Liver (tissue), 9 donors: ENCODE results near the gene TCAIM. TPM values are rescaled to one million over a fixed set of nuclear protein-coding genes. Genes with fewer than 3 reads are reported as not detected.

Source experiments
- DNase-seq: peaks from one replicate; pipeline ENCODE4 v3.0.0-alpha.2; 2017; ENCODE audit warnings: low spot score
- H3K27ac ChIP-seq, 2 donors: one replicate each; pipeline ENCODE4 v1.7.0; 2013; ENCODE audit warnings: inconsistent platforms in 2 of 2, low read length in 2 of 2, control low read depth in 1 of 2, low read depth in 1 of 2, mild to moderate bottlenecking in 1 of 2
- H3K27me3 ChIP-seq, 4 donors: one replicate each; pipeline versions ENCODE4 v1.6.1 to v1.7.0; 2013; ENCODE audit warnings: low read length in 3 of 4, inconsistent platforms in 1 of 4, mild to moderate bottlenecking in 1 of 4, moderate library complexity in 1 of 4; ENCODE audit not compliant: control insufficient read depth in 4 of 4, insufficient read depth in 4 of 4
- H3K36me3 ChIP-seq, 4 donors: one replicate each; pipeline versions ENCODE4 v1.6.1 to v1.7.0; 2013; ENCODE audit warnings: low read length in 3 of 4, mild to moderate bottlenecking in 3 of 4, low read depth in 1 of 4, moderate library complexity in 1 of 4; ENCODE audit not compliant: control insufficient read depth in 4 of 4, insufficient read depth in 3 of 4
- H3K4me1 ChIP-seq, 4 donors: one replicate each; pipeline versions ENCODE4 v1.6.1 to v1.7.0; 2013; ENCODE audit warnings: low read length in 3 of 4, mild to moderate bottlenecking in 3 of 4, moderate library complexity in 1 of 4; ENCODE audit not compliant: control insufficient read depth in 4 of 4, insufficient read depth in 4 of 4
- H3K4me3 ChIP-seq, 3 donors: one replicate each; pipeline versions ENCODE4 v1.6.1 to v1.7.0; 2013; ENCODE audit warnings: low read length in 3 of 3, control low read depth in 1 of 3, low read depth in 1 of 3, mild to moderate bottlenecking in 1 of 3
- H3K9ac ChIP-seq, 2 donors: one replicate each; pipeline ENCODE4 v1.7.0; 2013; ENCODE audit warnings: low read length in 2 of 2, mild to moderate bottlenecking in 2 of 2, moderate library complexity in 2 of 2, control low read depth in 1 of 2, low read depth in 1 of 2
- H3K9me3 ChIP-seq, 4 donors: one replicate each; pipeline versions ENCODE4 v1.6.1 to v1.7.0; 2013; ENCODE audit warnings: low read length in 3 of 4; ENCODE audit not compliant: control insufficient read depth in 4 of 4
- EGR1 ChIP-seq, 2 donors: IDR thresholded peaks; 2 replicates each; pipeline ENCODE4 v1.6.1; 2016 to 2018; ENCODE audit warnings: antibody characterized with exemption in 2 of 2, low read depth in 2 of 2
- FOXA1 ChIP-seq: IDR thresholded peaks from 2 replicates; pipeline ENCODE4 v1.6.1; 2016; ENCODE audit warnings: antibody characterized with exemption
- FOXA2 ChIP-seq: IDR thresholded peaks from 2 replicates; pipeline ENCODE4 v1.6.1; 2016; ENCODE audit warnings: antibody characterized with exemption
- GABPA ChIP-seq, 2 donors: IDR thresholded peaks in 1 of 2; conservative IDR thresholded peaks in 1 of 2; 2 replicates each; pipeline ENCODE4 v1.6.1; 2016; ENCODE audit warnings: antibody characterized with exemption in 2 of 2, mild to moderate bottlenecking in 1 of 2, moderate library complexity in 1 of 2
- HNF4A ChIP-seq, 2 donors: conservative IDR thresholded peaks; 2 replicates each; pipeline ENCODE4 v1.6.1; 2016; ENCODE audit warnings: antibody characterized with exemption in 2 of 2, mild to moderate bottlenecking in 2 of 2
- HNF4G ChIP-seq: IDR thresholded peaks from 2 replicates; pipeline ENCODE4 v1.6.1; 2016; ENCODE audit warnings: antibody characterized with exemption
- JUND ChIP-seq, 2 donors: IDR thresholded peaks; 2 replicates each; pipeline ENCODE4 v1.6.1; 2016; ENCODE audit warnings: antibody characterized with exemption in 2 of 2
- NR2F2 ChIP-seq: IDR thresholded peaks from 2 replicates; pipeline ENCODE4 v1.6.1; 2016; ENCODE audit warnings: antibody characterized with exemption
- RAD21 ChIP-seq, 2 donors: IDR thresholded peaks; 2 replicates each; pipeline ENCODE4 v1.6.1; 2016; ENCODE audit warnings: antibody characterized with exemption in 2 of 2, mild to moderate bottlenecking in 2 of 2
- RXRA ChIP-seq, 2 donors: IDR thresholded peaks; 2 replicates each; pipeline ENCODE4 v1.6.1; 2017 to 2018; ENCODE audit warnings: antibody characterized with exemption in 2 of 2, mild to moderate bottlenecking in 1 of 2
- SP1 ChIP-seq: IDR thresholded peaks from 2 replicates; pipeline ENCODE4 v1.6.1; 2018; ENCODE audit warnings: antibody characterized with exemption, mild to moderate bottlenecking
- TAF1 ChIP-seq: conservative IDR thresholded peaks from 2 replicates; pipeline ENCODE4 v1.6.1; 2016; ENCODE audit warnings: antibody characterized with exemption, mild to moderate bottlenecking
- YY1 ChIP-seq: IDR thresholded peaks from 2 replicates; pipeline ENCODE4 v1.6.1; 2016; ENCODE audit warnings: antibody characterized with exemption, mild to moderate bottlenecking
- WGBS: extraction: QIAGEN DNeasy Blood & Tissue Kit; methylation state at CpG from one replicate; pipeline ENCODE4 v1.1.7; 2013; 5-methylcytosine and 5-hydroxymethylcytosine counted together
- polyA plus RNA-seq, 2 donors: library from polyadenylated mRNA; stranded (reverse) in 1 of 2; unstranded in 1 of 2; fragments of 200-250 nt in 1 of 2; fragments of >200 nt in 1 of 2; fragmentation: Nextera tagmentation in 1 of 2; extraction: Ambion mirVana in 1 of 2; gene quantifications; one replicate each; pipeline versions ENCODE4 v1.2.1 to v1.2.3, GENCODE V29; 2013 to 2015
- total RNA-seq, 2 donors: library from RNA; depleted of rRNA; stranded (reverse); fragments of >200 nt; gene quantifications; one replicate each; pipeline ENCODE4 v1.2.3, GENCODE V29; 2014
- TF ChIP-seq, protein P1 (sequence below): IDR thresholded peaks from 2 replicates; pipeline ENCODE4 v1.6.1; 2016; ENCODE audit warnings: antibody characterized with exemption
- TF ChIP-seq, protein P2 (sequence below): IDR thresholded peaks from 2 replicates; pipeline ENCODE4 v1.6.1; 2016; ENCODE audit warnings: antibody characterized with exemption
- TF ChIP-seq, protein P3 (sequence below): IDR thresholded peaks from 2 replicates; pipeline ENCODE4 v1.6.1; 2016; ENCODE audit warnings: antibody characterized with exemption
- TF ChIP-seq, protein P4 (sequence below): fragments of 150-350 bp; IDR thresholded peaks from 2 replicates; pipeline ENCODE4 v1.5.1; 2017; ENCODE audit warnings: improper control_type of control experiment, low read depth, low read length; ENCODE audit not compliant: missing input control
- TF ChIP-seq, protein P5 (sequence below): IDR thresholded peaks from 2 replicates; pipeline ENCODE4 v1.6.1; 2016; ENCODE audit warnings: antibody characterized with exemption, mild to moderate bottlenecking
- donor health status: healthy.
- donor health status: healthy.
- donor health status: healthy.
- donor health status: healthy.
- donor health status: healthy.

TCAIM gene
- total and polyA plus RNA-seq, 4 donors = 21.0 to 46.6 (median 24.0) TPM

DNA sequence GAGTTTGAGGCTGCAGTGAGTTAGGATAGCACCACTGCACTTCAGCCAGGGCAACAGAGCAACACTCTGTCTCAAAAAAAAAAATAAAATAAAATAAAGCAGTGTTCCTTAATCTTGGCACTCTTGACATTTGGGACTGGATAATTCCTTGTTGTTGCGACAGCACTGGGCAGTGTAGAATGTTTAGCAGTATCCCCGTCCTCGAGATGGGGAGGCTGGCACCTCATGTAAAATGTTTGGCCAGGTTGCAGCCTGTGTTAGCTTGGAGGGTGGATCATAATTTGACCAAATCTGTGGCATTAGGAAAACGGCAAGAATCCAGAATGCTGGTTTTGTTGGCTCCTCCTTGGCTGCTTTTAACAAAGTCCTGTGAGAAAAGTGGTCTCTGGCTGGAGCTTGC is 91.9 kb downstream of the TCAIM start:
- Histone ChIP-seq H3K27ac (no peak overlapping the region), H3K4me1 (peaks cover 0 to 3% (median under 1%) of the 10 kb centered on the region in 4 donors), H3K9me3 (no peaks in the 10 kb centered on the region), H3K27me3 (no peaks in the 10 kb centered on the region), H3K4me3 (no peak overlapping the region), H3K36me3 (no peaks in the 10 kb centered on the region), H3K9ac (no peak overlapping the region)
- WGBS = 72% methylated on average over 4 of the region's 4 CpGs
- TF ChIP-seq, protein P1, sequence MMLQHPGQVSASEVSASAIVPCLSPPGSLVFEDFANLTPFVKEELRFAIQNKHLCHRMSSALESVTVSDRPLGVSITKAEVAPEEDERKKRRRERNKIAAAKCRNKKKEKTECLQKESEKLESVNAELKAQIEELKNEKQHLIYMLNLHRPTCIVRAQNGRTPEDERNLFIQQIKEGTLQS = no peak
- TF ChIP-seq YY1 (no peak), EGR1 (IDR thresholded peaks at IDR 0.05; ENCODE audit: low read depth in 2 of 2) (no peak), HNF4A (conservative IDR thresholded peaks at IDR 0.05) (no peak), GABPA (IDR thresholded peaks at IDR 0.05 in 1 of 2, conservative IDR thresholded peaks at IDR 0.05 in 1 of 2) (no peak), FOXA1 (no peak), JUND (IDR thresholded peaks at IDR 0.05) (no peak), HNF4G (no peak), RXRA (IDR thresholded peaks at IDR 0.05) (no peak), NR2F2 (no peak), SP1 (no peak), RAD21 (IDR thresholded peaks at IDR 0.05) (no peak), FOXA2 (no peak), TAF1 (no peak)
- TF ChIP-seq, protein P2, sequence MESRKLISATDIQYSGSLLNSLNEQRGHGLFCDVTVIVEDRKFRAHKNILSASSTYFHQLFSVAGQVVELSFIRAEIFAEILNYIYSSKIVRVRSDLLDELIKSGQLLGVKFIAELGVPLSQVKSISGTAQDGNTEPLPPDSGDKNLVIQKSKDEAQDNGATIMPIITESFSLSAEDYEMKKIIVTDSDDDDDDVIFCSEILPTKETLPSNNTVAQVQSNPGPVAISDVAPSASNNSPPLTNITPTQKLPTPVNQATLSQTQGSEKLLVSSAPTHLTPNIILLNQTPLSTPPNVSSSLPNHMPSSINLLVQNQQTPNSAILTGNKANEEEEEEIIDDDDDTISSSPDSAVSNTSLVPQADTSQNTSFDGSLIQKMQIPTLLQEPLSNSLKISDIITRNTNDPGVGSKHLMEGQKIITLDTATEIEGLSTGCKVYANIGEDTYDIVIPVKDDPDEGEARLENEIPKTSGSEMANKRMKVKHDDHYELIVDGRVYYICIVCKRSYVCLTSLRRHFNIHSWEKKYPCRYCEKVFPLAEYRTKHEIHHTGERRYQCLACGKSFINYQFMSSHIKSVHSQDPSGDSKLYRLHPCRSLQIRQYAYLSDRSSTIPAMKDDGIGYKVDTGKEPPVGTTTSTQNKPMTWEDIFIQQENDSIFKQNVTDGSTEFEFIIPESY = no peak
- TF ChIP-seq, protein P3, sequence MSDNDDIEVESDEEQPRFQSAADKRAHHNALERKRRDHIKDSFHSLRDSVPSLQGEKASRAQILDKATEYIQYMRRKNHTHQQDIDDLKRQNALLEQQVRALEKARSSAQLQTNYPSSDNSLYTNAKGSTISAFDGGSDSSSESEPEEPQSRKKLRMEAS = no peak
- TF ChIP-seq, protein P4, sequence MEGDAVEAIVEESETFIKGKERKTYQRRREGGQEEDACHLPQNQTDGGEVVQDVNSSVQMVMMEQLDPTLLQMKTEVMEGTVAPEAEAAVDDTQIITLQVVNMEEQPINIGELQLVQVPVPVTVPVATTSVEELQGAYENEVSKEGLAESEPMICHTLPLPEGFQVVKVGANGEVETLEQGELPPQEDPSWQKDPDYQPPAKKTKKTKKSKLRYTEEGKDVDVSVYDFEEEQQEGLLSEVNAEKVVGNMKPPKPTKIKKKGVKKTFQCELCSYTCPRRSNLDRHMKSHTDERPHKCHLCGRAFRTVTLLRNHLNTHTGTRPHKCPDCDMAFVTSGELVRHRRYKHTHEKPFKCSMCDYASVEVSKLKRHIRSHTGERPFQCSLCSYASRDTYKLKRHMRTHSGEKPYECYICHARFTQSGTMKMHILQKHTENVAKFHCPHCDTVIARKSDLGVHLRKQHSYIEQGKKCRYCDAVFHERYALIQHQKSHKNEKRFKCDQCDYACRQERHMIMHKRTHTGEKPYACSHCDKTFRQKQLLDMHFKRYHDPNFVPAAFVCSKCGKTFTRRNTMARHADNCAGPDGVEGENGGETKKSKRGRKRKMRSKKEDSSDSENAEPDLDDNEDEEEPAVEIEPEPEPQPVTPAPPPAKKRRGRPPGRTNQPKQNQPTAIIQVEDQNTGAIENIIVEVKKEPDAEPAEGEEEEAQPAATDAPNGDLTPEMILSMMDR = no peak
- TF ChIP-seq, protein P5, sequence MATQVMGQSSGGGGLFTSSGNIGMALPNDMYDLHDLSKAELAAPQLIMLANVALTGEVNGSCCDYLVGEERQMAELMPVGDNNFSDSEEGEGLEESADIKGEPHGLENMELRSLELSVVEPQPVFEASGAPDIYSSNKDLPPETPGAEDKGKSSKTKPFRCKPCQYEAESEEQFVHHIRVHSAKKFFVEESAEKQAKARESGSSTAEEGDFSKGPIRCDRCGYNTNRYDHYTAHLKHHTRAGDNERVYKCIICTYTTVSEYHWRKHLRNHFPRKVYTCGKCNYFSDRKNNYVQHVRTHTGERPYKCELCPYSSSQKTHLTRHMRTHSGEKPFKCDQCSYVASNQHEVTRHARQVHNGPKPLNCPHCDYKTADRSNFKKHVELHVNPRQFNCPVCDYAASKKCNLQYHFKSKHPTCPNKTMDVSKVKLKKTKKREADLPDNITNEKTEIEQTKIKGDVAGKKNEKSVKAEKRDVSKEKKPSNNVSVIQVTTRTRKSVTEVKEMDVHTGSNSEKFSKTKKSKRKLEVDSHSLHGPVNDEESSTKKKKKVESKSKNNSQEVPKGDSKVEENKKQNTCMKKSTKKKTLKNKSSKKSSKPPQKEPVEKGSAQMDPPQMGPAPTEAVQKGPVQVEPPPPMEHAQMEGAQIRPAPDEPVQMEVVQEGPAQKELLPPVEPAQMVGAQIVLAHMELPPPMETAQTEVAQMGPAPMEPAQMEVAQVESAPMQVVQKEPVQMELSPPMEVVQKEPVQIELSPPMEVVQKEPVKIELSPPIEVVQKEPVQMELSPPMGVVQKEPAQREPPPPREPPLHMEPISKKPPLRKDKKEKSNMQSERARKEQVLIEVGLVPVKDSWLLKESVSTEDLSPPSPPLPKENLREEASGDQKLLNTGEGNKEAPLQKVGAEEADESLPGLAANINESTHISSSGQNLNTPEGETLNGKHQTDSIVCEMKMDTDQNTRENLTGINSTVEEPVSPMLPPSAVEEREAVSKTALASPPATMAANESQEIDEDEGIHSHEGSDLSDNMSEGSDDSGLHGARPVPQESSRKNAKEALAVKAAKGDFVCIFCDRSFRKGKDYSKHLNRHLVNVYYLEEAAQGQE = no peak
- DNase-seq = no peak
